Osteoblast (primary cell): ENCODE measurements around the gene RIOK3. TPM values are rescaled to one million over a fixed set of nuclear protein-coding genes. Genes with fewer than 3 reads are reported as not detected.
A peak's percentile ranks its signal among the peaks of the same experiment; 100 is the strongest.

Experiments used
- DNase-seq: peaks from one replicate; pipeline ENCODE4 v3.0.0; 2011; ENCODE audit warnings: low spot score, mixed read lengths; ENCODE audit not compliant: insufficient read length; ENCODE audit errors: missing footprints
- H2AFZ ChIP-seq: 2 replicates; pipeline ENCODE4 v1.6.0; 2011; ENCODE audit warnings: mild to moderate bottlenecking, low read length
- H3K27ac ChIP-seq: 2 replicates; pipeline ENCODE4 v1.5.1; 2011; ENCODE audit warnings: mild to moderate bottlenecking, low read depth, low read length, moderate library complexity
- H3K27me3 ChIP-seq: 2 replicates; pipeline ENCODE4 v1.6.0; 2012; ENCODE audit warnings: mild to moderate bottlenecking, control low read depth, inconsistent platforms, low read length, moderate library complexity; ENCODE audit not compliant: insufficient read depth
- H3K36me3 ChIP-seq: 2 replicates; pipeline ENCODE4 v1.5.1; 2011; ENCODE audit warnings: mild to moderate bottlenecking, low read length, control low read depth, moderate library complexity; ENCODE audit not compliant: insufficient read depth
- H3K4me1 ChIP-seq: 2 replicates; pipeline ENCODE4 v1.5.1; 2011; ENCODE audit warnings: mild to moderate bottlenecking, low read length, control low read depth, moderate library complexity; ENCODE audit not compliant: insufficient read depth
- H3K4me2 ChIP-seq: 2 replicates; pipeline ENCODE4 v1.6.0; 2011; ENCODE audit warnings: mild to moderate bottlenecking, low read length; ENCODE audit not compliant: insufficient read depth
- H3K4me3 ChIP-seq: fragments of 200-600 bp; sonication (generic); 3 replicates; pipeline ENCODE4 v1.5.1; 2012; ENCODE audit warnings: mild to moderate bottlenecking, low read length, inconsistent platforms; ENCODE audit not compliant: insufficient read depth
- H3K79me2 ChIP-seq: 2 replicates; pipeline ENCODE4 v1.6.0; 2012; ENCODE audit warnings: mild to moderate bottlenecking, low read length, control low read depth, inconsistent platforms; ENCODE audit not compliant: insufficient read depth
- H3K9me3 ChIP-seq: 2 replicates; pipeline ENCODE4 v1.5.1; 2011; ENCODE audit warnings: low read depth, low read length, control low read depth
- H4K20me1 ChIP-seq: 2 replicates; pipeline ENCODE4 v1.6.0; 2012; ENCODE audit warnings: mild to moderate bottlenecking, low read length, control low read depth; ENCODE audit not compliant: insufficient read depth
- CTCF ChIP-seq: IDR thresholded peaks from 2 replicates; pipeline ENCODE4 v1.5.1; 2011; ENCODE audit warnings: mild to moderate bottlenecking, low read depth, low read length, moderate library complexity; ENCODE audit errors: extremely low read depth
- total RNA-seq: library from RNA; depleted of rRNA; stranded (reverse); fragments of >200 nt; gene quantifications from 2 replicates; pipeline ENCODE4 v1.2.3, GENCODE V29; 2012

The RIOK3 gene
- total RNA-seq, 1 donor = 110 TPM

- Histone ChIP-seq H2AFZ (no peak overlapping the region), H3K4me3 (peak overlapping the region; percentile 23), H3K36me3 (peaks cover 77% of the 10 kb centered on the region), H3K9me3 (no peaks in the 10 kb centered on the region), H3K27ac (peak overlapping the region; percentile 42), H4K20me1 (no peaks in the 10 kb centered on the region), H3K4me2 (peak overlapping the region; percentile 68), H3K27me3 (no peaks in the 10 kb centered on the region), H3K4me1 (peaks cover 22% of the 10 kb centered on the region), H3K79me2 (no peaks in the 10 kb centered on the region)
- TF ChIP-seq CTCF = no peak
- DNase-seq = peak; percentile 83
These were observed 70.5 kb downstream of the RIOK3 start for GRCh38 chr18:23523429-23524212.

- TF ChIP-seq CTCF = no peak
- peaks cover 78% of the 10 kb centered on the region for H3K36me3 ChIP-seq
These were observed 71.2 kb downstream of the RIOK3 start for GRCh38 chr18:23524213-23524707.

GRCh38 chr18:23526501-23527063 is 73.5 kb downstream of the RIOK3 start:
- Histone ChIP-seq H4K20me1 (no peaks in the 10 kb centered on the region), H3K4me3 (no peak overlapping the region), H3K4me2 (no peak overlapping the region), H3K27me3 (no peaks in the 10 kb centered on the region), H3K9me3 (no peaks in the 10 kb centered on the region), H3K27ac (no peak overlapping the region), H3K4me1 (peaks cover 37% of the 10 kb centered on the region), H2AFZ (no peak overlapping the region), H3K79me2 (no peaks in the 10 kb centered on the region), H3K36me3 (peaks cover 73% of the 10 kb centered on the region)
- no peak for DNase-seq
- TF ChIP-seq CTCF = no peak

More at GRCh38 chr18:23524213-23524707, 71.2 kb downstream of the RIOK3 start:
- peak overlapping the region; percentile 42 for H3K27ac ChIP-seq
- H3K4me3 ChIP-seq = peak overlapping the region; percentile 23
- no peaks in the 10 kb centered on the region for H3K27me3 ChIP-seq
- no peaks in the 10 kb centered on the region for H3K9me3 ChIP-seq
- peaks cover 28% of the 10 kb centered on the region for H3K4me1 ChIP-seq
- H3K4me2 ChIP-seq = peak overlapping the region; percentile 68
- no peak overlapping the region for H2AFZ ChIP-seq
- no peak for DNase-seq
- no peaks in the 10 kb centered on the region for H3K79me2 ChIP-seq
- H4K20me1 ChIP-seq = no peaks in the 10 kb centered on the region
